H9 (cell line): ENCODE data around the gene TMIE. TPM values are rescaled to one million over a fixed set of nuclear protein-coding genes. Genes with fewer than 3 reads are reported as not detected.

Experiments
- DNase-seq: peaks from one replicate; pipeline ENCODE4 v3.0.0-alpha.2; 2017
- H2AFZ ChIP-seq: one replicate; pipeline ENCODE4 v1.6.1; 2013; ENCODE audit warnings: mild to moderate bottlenecking, low read length, control low read depth, moderate library complexity
- H2AK5ac ChIP-seq: 2 replicates; pipeline ENCODE4 v1.6.1; 2013; ENCODE audit warnings: low read length, control low read depth, mixed read lengths; ENCODE audit not compliant: insufficient read length
- H2BK120ac ChIP-seq: one replicate; pipeline ENCODE4 v1.6.1; 2013; ENCODE audit warnings: low read depth, mild to moderate bottlenecking, low read length, control low read depth, inconsistent platforms; ENCODE audit not compliant: poor library complexity, severe bottlenecking
- H2BK12ac ChIP-seq: 2 replicates; pipeline ENCODE4 v1.6.1; 2013; ENCODE audit warnings: low read length, control low read depth, mixed read lengths, low read depth; ENCODE audit not compliant: insufficient read length
- H2BK15ac ChIP-seq: 2 replicates; pipeline ENCODE4 v1.6.1; 2013; ENCODE audit warnings: low read depth, low read length, control low read depth
- H2BK20ac ChIP-seq: one replicate; pipeline ENCODE4 v1.6.1; 2013; ENCODE audit warnings: low read depth, mild to moderate bottlenecking, low read length, control low read depth, inconsistent platforms; ENCODE audit not compliant: poor library complexity, severe bottlenecking
- H2BK5ac ChIP-seq: 2 replicates; pipeline ENCODE4 v1.6.1; 2013; ENCODE audit warnings: low read length, control low read depth, mixed read lengths; ENCODE audit not compliant: insufficient read length
- H3K14ac ChIP-seq: 2 replicates; pipeline ENCODE4 v1.6.1; 2013; ENCODE audit warnings: low read length, control low read depth; ENCODE audit not compliant: insufficient read depth
- H3K18ac ChIP-seq: 2 replicates; pipeline ENCODE4 v1.6.1; 2013; ENCODE audit warnings: low read depth, mild to moderate bottlenecking, mixed read lengths, low read length, control low read depth; ENCODE audit not compliant: insufficient read length
- H3K23ac ChIP-seq: 2 replicates; pipeline ENCODE4 v1.6.1; 2013; ENCODE audit warnings: low read length, control low read depth, mixed read lengths, low read depth; ENCODE audit not compliant: insufficient read length
- H3K23me2 ChIP-seq: 2 replicates; pipeline ENCODE4 v1.6.1; 2013; ENCODE audit warnings: low read depth, mild to moderate bottlenecking, mixed read lengths, low read length, control low read depth; ENCODE audit not compliant: insufficient read length, poor library complexity, severe bottlenecking
- H3K27ac ChIP-seq: 2 replicates; pipeline ENCODE4 v1.5.1; 2013; ENCODE audit warnings: low read length, control low read depth, mixed read lengths, low read depth; ENCODE audit not compliant: insufficient read length
- H3K27me3 ChIP-seq: 2 replicates; pipeline ENCODE4 v1.6.1; 2013; ENCODE audit warnings: low read length, control low read depth, inconsistent platforms; ENCODE audit not compliant: insufficient read depth
- H3K4ac ChIP-seq: 2 replicates; pipeline ENCODE4 v1.6.1; 2013; ENCODE audit warnings: low read depth, mild to moderate bottlenecking, control low read depth, inconsistent platforms, low read length, moderate library complexity
- H3K4me1 ChIP-seq: 2 replicates; pipeline ENCODE4 v1.6.1; 2013; ENCODE audit warnings: low read length, control low read depth, inconsistent platforms; ENCODE audit not compliant: insufficient read depth
- H3K4me2 ChIP-seq: 2 replicates; pipeline ENCODE4 v1.6.1; 2013; ENCODE audit warnings: low read length, control low read depth, mixed read lengths; ENCODE audit not compliant: insufficient read length, insufficient read depth
- H3K56ac ChIP-seq: 2 replicates; pipeline ENCODE4 v1.6.1; 2013; ENCODE audit warnings: low read depth, mild to moderate bottlenecking, mixed read lengths, low read length, control low read depth; ENCODE audit not compliant: insufficient read length
- H3K79me1 ChIP-seq: 2 replicates; pipeline ENCODE4 v1.6.1; 2013; ENCODE audit warnings: low read depth, mild to moderate bottlenecking, moderate library complexity, low read length, control low read depth, inconsistent platforms; ENCODE audit not compliant: insufficient read depth, poor library complexity, severe bottlenecking
- H3K79me2 ChIP-seq: 2 replicates; pipeline ENCODE4 v1.6.1; 2013; ENCODE audit warnings: low read length, control low read depth, inconsistent platforms; ENCODE audit not compliant: insufficient read depth
- H3K9ac ChIP-seq: 2 replicates; pipeline ENCODE4 v1.6.1; 2013; ENCODE audit warnings: low read length, control low read depth, mixed read lengths; ENCODE audit not compliant: insufficient read length; ENCODE audit errors: extremely low read depth
- H3K9me3 ChIP-seq: one replicate; pipeline ENCODE4 v1.6.1; 2013; ENCODE audit warnings: low read depth, low read length, inconsistent platforms; ENCODE audit not compliant: control insufficient read depth
- H3T11ph ChIP-seq: one replicate; pipeline ENCODE4 v1.6.1; 2013; ENCODE audit warnings: mild to moderate bottlenecking, low read length, control low read depth, inconsistent platforms
- H4K20me1 ChIP-seq: one replicate; pipeline ENCODE4 v1.6.1; 2013; ENCODE audit not compliant: control insufficient read depth, insufficient read length, insufficient read depth
- H4K5ac ChIP-seq: 2 replicates; pipeline ENCODE4 v1.6.1; 2013; ENCODE audit warnings: low read depth, mild to moderate bottlenecking, mixed read lengths, low read length, control low read depth; ENCODE audit not compliant: insufficient read length
- H4K8ac ChIP-seq: replicated peaks from 2 replicates; pipeline ENCODE4 v1.6.1; 2013; ENCODE audit warnings: low read length, control low read depth, mixed read lengths, low read depth; ENCODE audit not compliant: insufficient read length
- H4K91ac ChIP-seq: 2 replicates; pipeline ENCODE4 v1.6.1; 2013; ENCODE audit warnings: low read depth, mild to moderate bottlenecking, moderate library complexity, mixed read lengths, low read length, control low read depth; ENCODE audit not compliant: insufficient read length
- H3K27ac Mint-ChIP-seq, 3 experiments: 2 replicates in 2 of 3; 3 replicates in 1 of 3; pipeline ENCODE4 v1.8.0; 2020 to 2021; ENCODE audit warnings: mixed read lengths in 3 of 3, mild to moderate bottlenecking in 1 of 3, moderate library complexity in 1 of 3
- H3K27me3 Mint-ChIP-seq: 2 replicates; pipeline ENCODE4 v1.8.0; 2021; ENCODE audit warnings: low read depth, mild to moderate bottlenecking, moderate library complexity, mixed read lengths
- H3K36me3 Mint-ChIP-seq, 3 experiments: 2 replicates in 2 of 3; 3 replicates in 1 of 3; pipeline ENCODE4 v1.8.0; 2020 to 2021; ENCODE audit warnings: low read depth in 3 of 3, mixed read lengths in 3 of 3; ENCODE audit not compliant: insufficient read depth in 1 of 3
- H3K4me1 Mint-ChIP-seq, 2 experiments: 2 replicates each; pipeline ENCODE4 v1.8.0; 2020; ENCODE audit warnings: mixed read lengths in 2 of 2
- H3K4me3 Mint-ChIP-seq, 2 experiments: 2 replicates in 1 of 2; 3 replicates in 1 of 2; pipeline ENCODE4 v1.8.0; 2020 to 2021; ENCODE audit warnings: mild to moderate bottlenecking in 2 of 2, mixed read lengths in 2 of 2, moderate library complexity in 1 of 2
- H3K9me3 Mint-ChIP-seq, 2 experiments: 2 replicates in 1 of 2; 3 replicates in 1 of 2; pipeline ENCODE4 v1.8.0; 2020; ENCODE audit warnings: mild to moderate bottlenecking in 2 of 2, mixed read lengths in 2 of 2, moderate library complexity in 1 of 2
- WGBS: extraction: QIAGEN DNeasy Blood & Tissue Kit; methylation state at CpG from one replicate; pipeline ENCODE4 v1.1.7; 2013; ENCODE audit warnings: missing lambda C conversion rate, low lambda C conversion rate, mixed read lengths; ENCODE audit not compliant: insufficient read length; ENCODE audit errors: extremely low coverage; 5-methylcytosine and 5-hydroxymethylcytosine counted together
- total RNA-seq: library from RNA; stranded (reverse); gene quantifications from 2 replicates; pipeline ENCODE4 v1.2.1, GENCODE V29; 2021
- TF ChIP-seq, protein P1 (sequence below): fragments of 200-600 bp; sonication (generic); conservative IDR thresholded peaks from 3 replicates; pipeline ENCODE4 v1.8.0; 2021; ENCODE audit warnings: antibody characterized with exemption, mild to moderate bottlenecking

Gene TMIE
- total RNA-seq, 1 experiment from 2014 or later, result 0.63 TPM

DNA sequence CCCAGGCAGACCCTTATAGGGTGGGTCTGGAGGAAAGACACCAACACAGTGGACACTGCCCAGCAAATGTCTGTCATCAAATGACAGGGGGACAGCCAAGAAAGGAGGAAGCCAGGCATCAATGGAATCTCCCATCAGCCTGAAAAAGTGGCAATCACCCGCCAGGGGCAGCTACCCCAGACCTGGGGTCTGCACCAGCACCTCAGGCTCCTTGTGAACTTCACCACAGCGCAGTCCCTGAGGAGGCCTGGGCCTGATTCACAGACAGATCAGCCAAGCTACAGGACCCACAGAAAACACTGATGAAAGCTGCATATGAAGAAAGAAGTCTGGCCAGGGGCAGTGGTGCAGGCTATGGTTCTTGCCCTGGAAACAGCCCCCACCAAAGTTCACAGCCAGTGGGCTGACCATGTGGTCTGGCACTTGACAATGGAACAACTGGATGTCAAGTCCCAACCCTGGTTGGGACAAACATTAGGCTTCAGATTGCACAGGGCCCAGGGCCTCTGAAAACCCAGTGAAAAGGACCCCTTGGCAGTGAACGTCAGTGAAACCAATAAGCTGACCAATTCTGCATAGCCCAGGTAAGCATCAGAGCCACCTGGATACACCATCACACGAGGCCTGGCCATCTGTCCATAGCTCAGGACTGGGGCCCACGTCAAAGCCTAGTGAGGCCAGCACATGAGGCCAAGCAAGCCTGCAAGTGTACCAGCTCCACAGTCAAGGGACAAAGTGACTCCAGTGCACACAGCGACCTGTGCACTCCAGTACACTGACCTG lies 36.8 kb upstream of the TMIE start:
- Histone ChIP-seq H3K4me2 (no peak overlapping the region), H3K79me2 (no peaks in the 10 kb centered on the region), H3K9me3 (no peaks in the 10 kb centered on the region), H2BK15ac (no peak overlapping the region), H3K23ac (no peak overlapping the region), H3K14ac (no peak overlapping the region), H3K23me2 (no peaks in the 10 kb centered on the region), H3K9ac (no peak overlapping the region), H2BK5ac (no peak overlapping the region), H2BK12ac (no peak overlapping the region), H3K18ac (no peak overlapping the region), H4K20me1 (no peaks in the 10 kb centered on the region), H4K8ac (no peak overlapping the region), H2AFZ (no peak overlapping the region), H3K27me3 (no peaks in the 10 kb centered on the region), H4K91ac (no peak overlapping the region), H2AK5ac (no peak overlapping the region), H3K27ac (no peak overlapping the region), H3K4ac (no peak overlapping the region), H2BK120ac (no peak overlapping the region), H3K4me1 (peaks cover 11% of the 10 kb centered on the region; the same call in 1 of the 2 replicates), H3K56ac (no peak overlapping the region), H3K79me1 (no peaks in the 10 kb centered on the region), H3T11ph (no peak overlapping the region), H4K5ac (no peak overlapping the region), H2BK20ac (no peak overlapping the region)
- WGBS, result no CpG with 5 or more reads among the region's 6 CpGs
- H3K36me3 Mint-ChIP-seq, result no peaks in the 10 kb centered on the region
- no peak overlapping the region; a peak in 1 of 5 replicates for H3K4me3 Mint-ChIP-seq
- H3K27ac Mint-ChIP-seq, result peak overlapping the region in 1 of 3 experiments; percentile 59; a peak in 1 of 7 replicates
- TF ChIP-seq, protein P1, sequence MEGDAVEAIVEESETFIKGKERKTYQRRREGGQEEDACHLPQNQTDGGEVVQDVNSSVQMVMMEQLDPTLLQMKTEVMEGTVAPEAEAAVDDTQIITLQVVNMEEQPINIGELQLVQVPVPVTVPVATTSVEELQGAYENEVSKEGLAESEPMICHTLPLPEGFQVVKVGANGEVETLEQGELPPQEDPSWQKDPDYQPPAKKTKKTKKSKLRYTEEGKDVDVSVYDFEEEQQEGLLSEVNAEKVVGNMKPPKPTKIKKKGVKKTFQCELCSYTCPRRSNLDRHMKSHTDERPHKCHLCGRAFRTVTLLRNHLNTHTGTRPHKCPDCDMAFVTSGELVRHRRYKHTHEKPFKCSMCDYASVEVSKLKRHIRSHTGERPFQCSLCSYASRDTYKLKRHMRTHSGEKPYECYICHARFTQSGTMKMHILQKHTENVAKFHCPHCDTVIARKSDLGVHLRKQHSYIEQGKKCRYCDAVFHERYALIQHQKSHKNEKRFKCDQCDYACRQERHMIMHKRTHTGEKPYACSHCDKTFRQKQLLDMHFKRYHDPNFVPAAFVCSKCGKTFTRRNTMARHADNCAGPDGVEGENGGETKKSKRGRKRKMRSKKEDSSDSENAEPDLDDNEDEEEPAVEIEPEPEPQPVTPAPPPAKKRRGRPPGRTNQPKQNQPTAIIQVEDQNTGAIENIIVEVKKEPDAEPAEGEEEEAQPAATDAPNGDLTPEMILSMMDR, result no peak
- peaks cover 6% of the 10 kb centered on the region for H3K27me3 Mint-ChIP-seq
- peak; percentile 19 for DNase-seq
- H3K4me1 Mint-ChIP-seq, result peaks cover 47 to 48% of the 10 kb centered on the region in 2 experiments
- H3K9me3 Mint-ChIP-seq, result no peaks in the 10 kb centered on the region
